ENCODE results near the gene KCNJ15. TPM values are rescaled to one million over a fixed set of nuclear protein-coding genes. Genes with fewer than 3 reads are reported as not detected.

KCNJ15 gene
- total and polyA plus RNA-seq, 2 of the 13 experiments (the other 11 are each of a cell fraction or from before 2014, with no cell fraction given), result not detected

DNA sequence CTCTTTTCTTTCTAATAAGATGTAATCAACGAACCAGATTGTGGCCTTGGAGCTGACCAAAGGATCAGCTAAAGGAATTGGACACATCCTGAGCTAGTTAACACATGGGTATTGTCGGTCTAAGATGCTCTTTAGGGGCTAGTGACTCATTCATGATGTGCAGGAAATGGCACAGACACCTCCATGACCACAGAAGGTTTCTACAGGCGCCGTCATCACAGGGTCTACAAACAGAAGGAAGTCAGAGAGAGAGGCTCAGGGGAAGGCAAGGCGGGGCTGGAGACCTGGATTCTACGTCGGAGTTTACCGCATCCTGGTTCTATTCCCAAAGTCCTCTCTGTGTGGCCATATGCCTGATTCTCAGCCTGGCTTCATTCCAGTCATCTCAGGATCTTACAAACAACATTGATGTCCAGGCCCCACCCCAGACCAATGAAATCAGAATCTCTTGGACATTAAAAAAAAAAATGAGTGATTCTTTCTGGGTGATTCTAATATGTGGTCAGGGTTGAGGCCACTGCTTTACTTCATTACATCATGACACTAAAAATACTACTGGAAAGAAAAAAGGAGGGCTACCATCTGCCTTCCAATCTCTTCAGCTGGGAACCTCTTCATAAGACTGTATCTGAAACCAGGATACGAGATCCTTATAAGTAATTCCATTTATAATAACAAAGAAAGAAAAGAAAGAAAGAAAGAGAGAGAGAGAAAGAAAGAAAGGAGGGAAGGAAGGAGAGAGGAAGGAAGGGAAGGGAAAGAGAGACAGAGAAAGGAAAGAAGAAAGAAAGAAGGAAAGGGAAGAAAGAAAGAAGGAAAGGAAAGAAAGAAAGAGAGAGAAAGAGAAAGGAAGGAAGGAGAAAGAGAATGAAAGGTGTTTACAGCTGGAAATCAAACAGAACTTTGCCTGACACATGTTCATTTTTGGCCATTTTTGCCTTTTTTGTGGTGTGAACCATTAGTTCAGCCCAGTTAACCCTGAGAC, 11.6 kb upstream of the KCNJ15 start (continued):
- TF ChIP-seq CERS6 (CRISPR knock-in tag; IDR thresholded peaks at IDR 0.05) (no peak), ZNF616 (CRISPR knock-in tag; IDR thresholded peaks at IDR 0.05; ENCODE audit: low read depth) (no peak), THAP7 (CRISPR knock-in tag; IDR thresholded peaks at IDR 0.05) (no peak)
- TF ChIP-seq, protein P1, sequence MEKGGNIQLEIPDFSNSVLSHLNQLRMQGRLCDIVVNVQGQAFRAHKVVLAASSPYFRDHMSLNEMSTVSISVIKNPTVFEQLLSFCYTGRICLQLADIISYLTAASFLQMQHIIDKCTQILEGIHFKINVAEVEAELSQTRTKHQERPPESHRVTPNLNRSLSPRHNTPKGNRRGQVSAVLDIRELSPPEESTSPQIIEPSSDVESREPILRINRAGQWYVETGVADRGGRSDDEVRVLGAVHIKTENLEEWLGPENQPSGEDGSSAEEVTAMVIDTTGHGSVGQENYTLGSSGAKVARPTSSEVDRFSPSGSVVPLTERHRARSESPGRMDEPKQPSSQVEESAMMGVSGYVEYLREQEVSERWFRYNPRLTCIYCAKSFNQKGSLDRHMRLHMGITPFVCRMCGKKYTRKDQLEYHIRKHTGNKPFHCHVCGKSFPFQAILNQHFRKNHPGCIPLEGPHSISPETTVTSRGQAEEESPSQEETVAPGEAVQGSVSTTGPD (CRISPR knock-in tag; IDR thresholded peaks at IDR 0.05), result no peak

DNA sequence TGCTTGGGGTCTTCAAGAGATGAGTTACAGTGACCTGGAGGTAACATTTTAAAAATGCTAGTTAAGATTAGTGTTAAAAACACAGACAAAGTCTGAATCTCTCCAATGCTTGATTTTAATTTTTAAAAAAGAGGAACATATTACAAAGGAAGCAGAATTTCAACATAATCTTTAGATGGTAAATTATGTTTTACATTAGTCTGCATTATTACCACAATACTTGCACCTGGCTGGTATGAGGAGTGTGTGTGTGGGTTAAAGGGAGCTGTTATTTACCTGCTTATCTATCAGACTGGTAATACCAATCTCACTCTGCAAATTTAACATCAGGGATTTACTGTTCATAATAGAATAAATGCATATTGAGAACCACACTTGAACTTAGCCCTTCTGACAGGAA, 10.3 kb upstream of the KCNJ15 start:
- Histone ChIP-seq H2AFZ (ENCODE audit: low read length) (no peak overlapping the region), H3K9me3 (ENCODE audit: low read length) (0 out of 2 replicates have a peak, but pooled peaks cover 6% of the 10 kb centered on the region), H3K4me1 (ENCODE audit: insufficient read depth, low read length) (peaks cover 10% of the 10 kb centered on the region), H3K27ac (ENCODE audit: extremely low read length, insufficient read depth, low read length) (no peak overlapping the region), H4K20me1 (ENCODE audit: insufficient read depth, low read length) (no peaks in the 10 kb centered on the region), H3K4me3 (replicated peaks in 1 of 3; ENCODE audit: insufficient read depth in 1 of 3, low read depth in 2 of 3, low read length in 3 of 3) (no peak overlapping the region), H3K79me2 (ENCODE audit: insufficient read depth, low read length) (no peaks in the 10 kb centered on the region), H3K36me3 (replicated peaks in 1 of 2; ENCODE audit: control insufficient read depth in 1 of 2, insufficient read depth in 2 of 2, low read length in 2 of 2) (no peaks in the 10 kb centered on the region), H3K4me2 (ENCODE audit: low read depth, low read length) (no peak overlapping the region), H3K27me3 (ENCODE audit: control insufficient read depth in 1 of 2, insufficient read depth in 2 of 2, low read length in 2 of 2) (no peaks in the 10 kb centered on the region), H3K9ac (ENCODE audit: insufficient read depth, low read depth, low read length) (no peak overlapping the region)
- TF ChIP-seq, protein P2, sequence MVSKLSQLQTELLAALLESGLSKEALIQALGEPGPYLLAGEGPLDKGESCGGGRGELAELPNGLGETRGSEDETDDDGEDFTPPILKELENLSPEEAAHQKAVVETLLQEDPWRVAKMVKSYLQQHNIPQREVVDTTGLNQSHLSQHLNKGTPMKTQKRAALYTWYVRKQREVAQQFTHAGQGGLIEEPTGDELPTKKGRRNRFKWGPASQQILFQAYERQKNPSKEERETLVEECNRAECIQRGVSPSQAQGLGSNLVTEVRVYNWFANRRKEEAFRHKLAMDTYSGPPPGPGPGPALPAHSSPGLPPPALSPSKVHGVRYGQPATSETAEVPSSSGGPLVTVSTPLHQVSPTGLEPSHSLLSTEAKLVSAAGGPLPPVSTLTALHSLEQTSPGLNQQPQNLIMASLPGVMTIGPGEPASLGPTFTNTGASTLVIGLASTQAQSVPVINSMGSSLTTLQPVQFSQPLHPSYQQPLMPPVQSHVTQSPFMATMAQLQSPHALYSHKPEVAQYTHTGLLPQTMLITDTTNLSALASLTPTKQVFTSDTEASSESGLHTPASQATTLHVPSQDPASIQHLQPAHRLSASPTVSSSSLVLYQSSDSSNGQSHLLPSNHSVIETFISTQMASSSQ (IDR thresholded peaks at IDR 0.05; ENCODE audit: low read depth), result no peak
- TF ChIP-seq, protein P2 (CRISPR knock-in tag; IDR thresholded peaks at IDR 0.05; ENCODE audit: borderline replicate concordance), result no peak
- TF ChIP-seq ZNF280D (CRISPR knock-in tag; IDR thresholded peaks at IDR 0.05), result no peak
- POLR2A ChIA-PET, result no interaction called here
- DNase-seq (ENCODE audit: low spot score) (no peak), ATAC-seq (no peak), FAIRE-seq (no peak)
- CTCF ChIA-PET (ENCODE audit: low intra/inter-chr PET ratio, low total read pairs), result no interaction called here
- BruUV-seq (replicated peaks), result no TSS peak
- intact Hi-C loops (cut with micrococcal nuclease; ENCODE audit: unreplicated experiment), result no loop called here
- in situ Hi-C loops (cut with HindIII; ENCODE audit: extremely low pct_ligation_motif_present, low pct_unique_long_range_greater_than_20kb), result no loop called here
